Stomach (tissue), 9 donors: ENCODE data around the gene MGAT4A. TPM values are rescaled to one million over a fixed set of nuclear protein-coding genes. Genes with fewer than 3 reads are reported as not detected.

Experiments used
- DNase-seq, 2 donors: peaks; one replicate each; pipeline versions ENCODE4 v3.0.0 to v3.0.0-alpha.2; 2013 to 2019
- H3K27ac ChIP-seq, 5 donors: fragments of 200-600 bp in 4 of 5; sonication (generic) in 4 of 5; one replicate each; pipeline ENCODE4 v1.5.1; 2013 to 2019; ENCODE audit warnings: mild to moderate bottlenecking in 1 of 5, moderate library complexity in 1 of 5
- H3K27me3 ChIP-seq, 3 donors: fragments of 200-600 bp; sonication (generic); one replicate each; pipeline ENCODE4 v1.5.1; 2017 to 2019; ENCODE audit warnings: mixed run types in 1 of 3
- H3K36me3 ChIP-seq, 4 donors: fragments of 200-600 bp; sonication (generic); 1 replicate in 3 of 4; 2 replicates in 1 of 4; pipeline ENCODE4 v1.5.1; 2016 to 2019
- H3K4me1 ChIP-seq, 4 donors: fragments of 200-600 bp; sonication (generic); one replicate each; pipeline ENCODE4 v1.5.1; 2016 to 2019
- H3K4me3 ChIP-seq, 4 donors: fragments of 200-600 bp; sonication (generic) in 3 of 4; one replicate each; pipeline ENCODE4 v1.5.1; 2016 to 2019; ENCODE audit warnings: mild to moderate bottlenecking in 1 of 4
- H3K9me3 ChIP-seq, 4 donors: fragments of 200-600 bp; sonication (generic); one replicate each; pipeline ENCODE4 v1.5.1; 2016 to 2019
- EP300 ChIP-seq: sonication (generic); formaldehyde crosslinking; IDR thresholded peaks from one replicate; pipeline ENCODE4 v1.6.1; 2017; ENCODE audit warnings: antibody characterized with exemption
- POLR2A ChIP-seq, 4 donors: fragments of 450-650 bp; IDR thresholded peaks; one replicate each; pipeline ENCODE4 v1.6.1; 2016; ENCODE audit warnings: antibody characterized with exemption in 4 of 4, control low read depth in 2 of 4, mild to moderate bottlenecking in 1 of 4, moderate library complexity in 1 of 4
- POLR2AphosphoS5 ChIP-seq, 3 donors: sonication (generic); formaldehyde crosslinking; IDR thresholded peaks; one replicate each; pipeline ENCODE4 v1.6.1; 2016; ENCODE audit warnings: antibody characterized with exemption in 3 of 3
- WGBS, 5 donors: extraction: QIAGEN DNeasy Blood & Tissue Kit in 3 of 5; methylation state at CpG; one replicate each; pipeline versions ENCODE4 v1.1.5 to v1.1.7; 2013 to 2018; 5-methylcytosine and 5-hydroxymethylcytosine counted together
- intact Hi-C: fragments of 100-400 bp; cut with DNase I; formaldehyde crosslinking; loops from one replicate; pipeline ENCODE4 v1.15.1; 2023; ENCODE audit warnings: low total_unique reads
- polyA plus RNA-seq, 3 donors: library from polyadenylated mRNA; stranded (reverse); fragments of 200-250 nt; gene quantifications; one replicate each; pipeline ENCODE4 v1.2.3, GENCODE V29; 2013
- total RNA-seq, 5 donors: library from RNA; depleted of rRNA; stranded (reverse); fragments of >200 nt; gene quantifications; one replicate each; pipeline versions ENCODE4 v1.1.0 to v1.2.3, GENCODE V29; 2014 to 2016
- TF ChIP-seq, protein P1 (sequence below), 7 experiments: fragments of 450-650 bp in 4 of 7; fragments of 200-600 bp in 3 of 7; sonication (generic) in 3 of 7; IDR thresholded peaks; one replicate each; pipeline ENCODE4 v1.5.1; 2016 to 2019; ENCODE audit warnings: antibody characterized with exemption in 7 of 7, control low read depth in 2 of 7, mild to moderate bottlenecking in 1 of 7
- donor health status: healthy with polysubstance abuse.
- donor health status: Bipolar disorder and iron deficiency.
- donor health status: healthy.

MGAT4A gene
- total and polyA plus RNA-seq, 8 donors: 4.8 to 81.1 (median 11.8) TPM

DNA sequence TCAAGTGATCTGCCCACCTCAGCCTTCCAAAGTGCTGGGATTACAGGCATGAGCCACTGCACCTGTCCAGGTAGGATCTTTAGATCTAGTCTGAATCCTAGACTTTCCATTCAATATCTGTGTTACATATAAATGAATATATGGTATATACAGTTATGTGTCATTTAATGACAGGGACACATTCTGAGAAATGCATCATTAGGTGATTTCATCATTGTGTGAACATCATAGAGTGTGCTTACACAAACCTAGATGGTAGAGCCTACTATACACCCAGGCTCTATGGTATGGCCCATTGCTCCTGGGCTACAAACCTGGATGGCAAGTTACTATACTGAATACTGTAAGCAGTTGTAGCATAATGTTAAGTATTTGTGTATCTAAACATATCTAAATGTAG lies 15.5 kb upstream of the MGAT4A start:
- Histone ChIP-seq H3K36me3 (no peaks in the 10 kb centered on the region), H3K27me3 (no peaks in the 10 kb centered on the region), H3K4me3 (no peak overlapping the region), H3K9me3 (no peaks in the 10 kb centered on the region), H3K27ac (no peak overlapping the region), H3K4me1 (peaks cover 11 to 31% (median 20%) of the 10 kb centered on the region in 4 donors)
- intact Hi-C loops: no loop called here
- TF ChIP-seq, protein P1, sequence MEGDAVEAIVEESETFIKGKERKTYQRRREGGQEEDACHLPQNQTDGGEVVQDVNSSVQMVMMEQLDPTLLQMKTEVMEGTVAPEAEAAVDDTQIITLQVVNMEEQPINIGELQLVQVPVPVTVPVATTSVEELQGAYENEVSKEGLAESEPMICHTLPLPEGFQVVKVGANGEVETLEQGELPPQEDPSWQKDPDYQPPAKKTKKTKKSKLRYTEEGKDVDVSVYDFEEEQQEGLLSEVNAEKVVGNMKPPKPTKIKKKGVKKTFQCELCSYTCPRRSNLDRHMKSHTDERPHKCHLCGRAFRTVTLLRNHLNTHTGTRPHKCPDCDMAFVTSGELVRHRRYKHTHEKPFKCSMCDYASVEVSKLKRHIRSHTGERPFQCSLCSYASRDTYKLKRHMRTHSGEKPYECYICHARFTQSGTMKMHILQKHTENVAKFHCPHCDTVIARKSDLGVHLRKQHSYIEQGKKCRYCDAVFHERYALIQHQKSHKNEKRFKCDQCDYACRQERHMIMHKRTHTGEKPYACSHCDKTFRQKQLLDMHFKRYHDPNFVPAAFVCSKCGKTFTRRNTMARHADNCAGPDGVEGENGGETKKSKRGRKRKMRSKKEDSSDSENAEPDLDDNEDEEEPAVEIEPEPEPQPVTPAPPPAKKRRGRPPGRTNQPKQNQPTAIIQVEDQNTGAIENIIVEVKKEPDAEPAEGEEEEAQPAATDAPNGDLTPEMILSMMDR (IDR thresholded peaks at IDR 0.05): no peak
- TF ChIP-seq EP300: no peak
- no peak for TF ChIP-seq POLR2AphosphoS5 (IDR thresholded peaks at IDR 0.05)
- TF ChIP-seq POLR2A (IDR thresholded peaks at IDR 0.05): no peak
- no peak for DNase-seq

DNA sequence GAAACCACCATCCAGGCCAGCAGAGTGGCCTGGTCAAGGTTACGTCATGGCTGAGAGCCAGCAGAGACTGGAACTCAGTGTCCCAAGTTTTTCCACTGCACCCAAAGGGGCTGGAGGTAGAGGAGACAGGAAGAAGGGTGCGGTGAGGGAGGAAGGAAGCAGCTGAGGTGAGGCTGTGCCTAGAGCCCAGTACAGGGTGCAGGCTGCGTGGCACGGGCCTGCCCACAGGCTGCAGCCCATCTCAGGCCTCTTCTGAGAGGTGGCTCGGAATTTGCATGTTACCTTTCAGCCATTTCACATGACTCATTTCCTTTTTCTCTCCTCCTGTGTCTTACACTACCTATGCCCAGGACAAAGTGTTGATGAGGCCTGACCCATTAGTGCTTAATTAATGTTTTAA lies 13.7 kb upstream of the MGAT4A start:
- no peaks in the 10 kb centered on the region for H3K27me3 ChIP-seq
- no peak overlapping the region for H3K4me3 ChIP-seq
- no peaks in the 10 kb centered on the region for H3K9me3 ChIP-seq
- H3K4me1 ChIP-seq: peaks cover 11 to 37% (median 24%) of the 10 kb centered on the region in 4 donors
- WGBS, 5 donors: 78 to 94% (median 86%) methylated on average over 5 of the region's 5 CpGs
- H3K36me3 ChIP-seq: no peaks in the 10 kb centered on the region
- intact Hi-C loops: no loop called here
- TF ChIP-seq POLR2A (IDR thresholded peaks at IDR 0.05) (no peak), POLR2AphosphoS5 (IDR thresholded peaks at IDR 0.05) (no peak), EP300 (no peak)
- TF ChIP-seq, protein P1 (IDR thresholded peaks at IDR 0.05): no peak
- DNase-seq: no peak
- H3K27ac ChIP-seq: no peak overlapping the region

GRCh38 chr2:98743835-98744234 lies 12.9 kb upstream of the MGAT4A start:
- Histone ChIP-seq H3K27ac (peak overlapping the region in 1 of 5 donors; percentile 0), H3K27me3 (no peaks in the 10 kb centered on the region), H3K36me3 (no peaks in the 10 kb centered on the region), H3K9me3 (no peaks in the 10 kb centered on the region), H3K4me3 (no peak overlapping the region), H3K4me1 (peaks cover 11 to 37% (median 26%) of the 10 kb centered on the region in 4 donors)
- peak in 1 of 2 donors; percentile 78 for DNase-seq
- WGBS, 5 donors: 71 to 86% (median 80%) methylated on average over 1 of the region's 1 CpG
- TF ChIP-seq POLR2AphosphoS5 (IDR thresholded peaks at IDR 0.05) (no peak), EP300 (no peak), POLR2A (IDR thresholded peaks at IDR 0.05) (no peak)
- TF ChIP-seq, protein P1 (IDR thresholded peaks at IDR 0.05): no peak
- intact Hi-C loops: no loop called here

- TF ChIP-seq EP300 (no peak), POLR2AphosphoS5 (IDR thresholded peaks at IDR 0.05) (no peak), POLR2A (IDR thresholded peaks at IDR 0.05) (no peak)
- TF ChIP-seq, protein P1 (IDR thresholded peaks at IDR 0.05): no peak
- H3K9me3 ChIP-seq: no peaks in the 10 kb centered on the region
- no peak for DNase-seq
- intact Hi-C loops: no loop called here
- no peaks in the 10 kb centered on the region for H3K27me3 ChIP-seq
- H3K4me3 ChIP-seq: no peak overlapping the region
- H3K4me1 ChIP-seq: peaks cover 4 to 42% (median 21%) of the 10 kb centered on the region in 4 donors
- H3K27ac ChIP-seq: no peak overlapping the region
- no peaks in the 10 kb centered on the region for H3K36me3 ChIP-seq
These were observed 8.1 kb upstream of the MGAT4A start for GRCh38 chr2:98739020-98739419.
